RKO (cell line): Measurements from ENCODE around the gene TAX1BP1.
"Not testable (repeated sequence)": the region's sequence is repeated elsewhere in the genome, so short reads cannot be mapped to it uniquely, and the experiment has no call there.

Source experiments
- DNase-seq: peaks from one replicate; pipeline ENCODE4 v3.0.0-alpha.2; 2016; ENCODE audit warnings: low spot score

TAX1BP1 gene

DNA sequence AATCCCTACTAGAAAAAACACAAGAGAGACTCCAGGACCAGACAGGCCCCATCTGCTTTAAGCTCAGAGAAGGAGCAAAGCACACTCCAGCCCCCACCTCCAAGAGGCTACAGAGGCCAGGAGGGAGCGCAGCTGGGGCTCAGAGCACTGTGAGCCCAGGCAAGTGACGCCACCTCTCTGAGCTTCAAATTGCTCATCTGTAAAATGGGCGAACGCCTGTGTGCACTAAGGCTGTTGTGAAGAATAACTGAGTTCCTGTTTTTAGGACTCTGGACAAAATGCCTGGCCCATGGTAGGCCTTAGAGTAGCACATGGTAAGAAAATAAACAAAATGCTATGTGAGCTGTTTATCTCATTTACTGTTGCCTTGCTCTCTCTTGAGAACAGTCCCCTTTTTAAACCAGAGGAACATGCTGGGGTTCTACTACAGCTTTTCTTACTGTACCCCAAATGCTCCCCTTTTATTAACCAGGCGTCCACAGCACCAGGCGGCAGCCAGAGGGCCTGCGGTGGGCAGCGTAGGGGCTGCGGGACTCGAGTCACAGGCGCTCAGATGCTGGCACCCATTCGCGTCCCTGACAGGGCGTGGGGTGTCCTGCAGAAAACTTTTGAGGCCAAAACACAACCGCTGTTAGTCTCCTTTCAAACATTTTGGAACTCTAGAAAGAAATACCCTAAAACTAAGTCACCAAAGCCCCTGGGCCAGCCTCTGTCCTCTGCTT is 103.8 kb downstream of the TAX1BP1 start:
- DNase-seq: no peak

DNA sequence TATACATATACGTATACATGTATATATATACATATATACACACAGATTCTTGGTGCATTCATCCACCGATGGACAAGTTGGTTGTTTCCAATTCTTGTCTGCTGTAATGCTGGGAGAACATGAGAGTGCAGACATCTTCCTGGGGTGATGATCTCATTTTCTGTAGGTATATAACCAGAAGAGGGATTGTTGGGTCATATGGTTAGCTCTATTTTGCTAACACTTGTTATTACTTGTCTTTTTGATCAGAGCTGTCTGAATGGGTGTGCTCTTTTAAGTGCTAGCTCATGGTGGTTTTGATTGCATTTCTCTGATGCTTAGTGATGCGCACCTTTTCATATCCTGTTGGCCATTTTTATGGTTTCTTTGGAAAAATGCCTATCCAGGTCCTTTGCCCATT is 106.4 kb downstream of the TAX1BP1 start:
- peak; percentile 7 for DNase-seq

DNA sequence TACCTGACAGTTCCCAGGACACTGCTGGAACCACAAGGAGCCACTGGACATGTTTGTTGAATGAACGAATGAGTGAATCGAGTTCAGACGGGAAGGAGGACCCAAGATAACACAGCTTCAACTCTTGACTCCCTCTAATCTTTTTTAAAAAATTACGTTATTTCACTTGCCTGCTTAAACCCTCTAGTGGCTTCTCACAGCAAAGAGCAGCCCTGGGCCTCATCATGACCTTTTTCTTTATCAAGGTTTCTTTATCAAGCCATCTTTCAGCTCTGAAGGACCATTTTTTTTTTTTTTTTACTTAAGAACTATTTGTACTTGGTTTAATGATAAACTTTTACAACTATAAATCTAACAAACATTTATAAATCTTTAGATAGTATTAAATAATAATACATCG is 110.6 kb downstream of the TAX1BP1 start:
- DNase-seq: no peak

DNA sequence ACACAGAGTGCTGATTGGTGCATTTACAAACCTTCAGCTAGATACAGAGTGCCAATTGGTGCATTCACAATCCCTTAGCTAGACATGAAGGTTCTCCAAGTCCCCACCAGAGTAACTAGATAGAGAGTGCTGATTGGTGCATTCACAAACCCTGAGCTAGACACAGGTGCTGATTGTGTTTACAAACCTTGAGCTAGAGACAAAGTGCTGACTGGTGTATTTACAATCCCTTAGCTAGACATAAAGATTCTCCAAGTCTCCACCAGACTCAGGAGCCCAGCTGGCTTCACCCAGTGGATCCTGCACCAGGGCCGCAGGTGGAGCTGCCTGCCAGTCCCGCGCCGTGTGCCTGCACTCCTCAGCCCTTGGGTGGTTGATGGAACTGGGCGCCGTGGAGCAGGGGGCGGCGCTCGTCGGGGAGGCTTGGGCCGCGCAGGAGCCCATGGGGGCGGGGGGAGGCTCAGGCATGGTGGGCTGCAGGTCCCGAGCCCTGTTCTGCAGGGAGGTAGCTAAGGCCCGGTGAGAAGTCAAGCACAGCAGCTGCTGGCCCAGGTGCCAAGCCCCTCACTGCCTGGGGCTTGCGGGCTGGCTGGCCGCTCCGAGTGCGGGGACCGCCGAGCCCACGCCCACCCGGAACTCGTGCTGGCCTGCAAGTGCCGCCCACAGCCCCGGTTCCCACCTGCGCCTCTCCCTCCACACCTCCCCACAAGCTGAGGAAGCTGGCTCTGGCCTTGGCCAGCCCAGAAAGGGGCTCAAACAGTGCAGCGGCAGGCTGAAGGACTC is 116.9 kb downstream of the TAX1BP1 start:
- DNase-seq: not testable (repeated sequence)

DNA sequence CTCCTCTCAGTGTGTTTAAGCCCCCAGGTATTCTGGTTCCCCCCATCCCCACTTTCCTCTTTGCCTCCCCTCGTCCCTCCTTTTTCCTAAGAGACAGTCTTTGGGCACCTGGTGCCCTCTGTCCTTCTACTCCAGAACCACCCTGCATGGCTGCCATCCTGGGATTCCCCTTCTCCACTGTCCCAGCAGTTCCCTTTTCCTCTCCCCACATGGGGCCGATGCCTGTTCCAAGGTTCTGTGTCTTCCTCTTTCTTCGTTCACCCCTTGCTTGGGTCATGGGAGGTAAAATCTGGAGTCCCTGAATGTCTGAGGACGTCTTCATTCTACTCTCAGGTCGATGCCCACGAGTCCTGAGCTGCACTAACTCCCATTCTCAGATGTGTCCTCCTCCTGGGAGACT is 120.8 kb downstream of the TAX1BP1 start:
- no peak for DNase-seq

DNA sequence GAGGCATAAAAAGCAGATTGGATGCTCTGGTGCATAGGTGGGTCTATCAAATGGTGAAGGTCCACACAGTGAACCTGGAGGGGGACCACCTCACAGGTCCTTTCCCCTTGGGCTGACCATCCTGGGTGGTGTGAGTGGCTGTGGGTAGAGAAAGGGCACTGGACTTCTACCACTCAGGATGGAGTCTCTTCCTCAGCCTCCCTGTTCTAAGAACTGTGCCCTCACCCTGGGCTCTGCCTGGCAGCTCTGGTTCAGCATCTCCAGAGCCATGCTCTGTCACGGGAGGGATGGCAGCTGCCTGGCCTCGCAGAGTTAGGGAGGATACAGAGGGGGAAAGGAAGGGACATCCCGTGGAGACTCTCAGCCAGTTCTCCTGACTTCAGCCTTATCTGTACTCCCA is 121.8 kb downstream of the TAX1BP1 start:
- no peak for DNase-seq

DNA sequence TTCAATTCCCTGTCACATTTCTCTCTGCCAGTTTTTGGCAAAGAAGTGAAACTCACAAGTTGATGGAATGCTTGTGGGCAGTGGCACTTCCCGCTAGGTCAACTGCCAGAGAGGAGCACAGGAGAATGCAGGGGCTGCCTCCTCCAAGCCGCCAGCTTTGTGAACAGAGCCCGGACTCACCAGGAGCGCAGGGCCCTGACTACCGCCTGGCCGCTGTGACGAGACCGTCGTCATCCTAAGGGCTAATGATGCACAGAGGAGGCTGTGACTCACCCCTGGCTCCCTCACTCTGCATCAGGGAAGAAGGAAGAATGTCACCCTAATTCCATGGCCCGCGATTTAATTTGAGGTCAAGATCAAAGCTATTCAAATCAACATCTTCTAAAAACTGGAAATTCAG is 123.9 kb downstream of the TAX1BP1 start:
- DNase-seq: no peak

DNA sequence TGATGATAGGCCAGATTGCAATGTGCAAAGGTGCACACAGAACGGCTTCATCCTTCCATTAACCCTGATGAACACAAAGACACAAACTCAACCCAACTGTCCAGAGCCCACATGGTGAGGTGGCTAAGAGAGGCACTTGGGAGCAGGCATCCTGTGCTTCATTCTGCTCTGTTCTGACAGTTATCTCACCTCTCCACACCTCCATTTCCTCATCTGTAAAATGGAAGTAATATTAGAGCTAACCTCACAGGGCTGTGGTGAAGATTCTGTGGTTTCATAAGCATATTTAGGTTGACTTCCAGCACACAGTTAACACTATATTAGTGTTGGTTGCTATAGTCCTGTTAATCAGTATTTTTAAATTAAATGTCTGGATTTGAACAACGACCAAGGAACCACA is 126.3 kb downstream of the TAX1BP1 start:
- DNase-seq: no peak

DNA sequence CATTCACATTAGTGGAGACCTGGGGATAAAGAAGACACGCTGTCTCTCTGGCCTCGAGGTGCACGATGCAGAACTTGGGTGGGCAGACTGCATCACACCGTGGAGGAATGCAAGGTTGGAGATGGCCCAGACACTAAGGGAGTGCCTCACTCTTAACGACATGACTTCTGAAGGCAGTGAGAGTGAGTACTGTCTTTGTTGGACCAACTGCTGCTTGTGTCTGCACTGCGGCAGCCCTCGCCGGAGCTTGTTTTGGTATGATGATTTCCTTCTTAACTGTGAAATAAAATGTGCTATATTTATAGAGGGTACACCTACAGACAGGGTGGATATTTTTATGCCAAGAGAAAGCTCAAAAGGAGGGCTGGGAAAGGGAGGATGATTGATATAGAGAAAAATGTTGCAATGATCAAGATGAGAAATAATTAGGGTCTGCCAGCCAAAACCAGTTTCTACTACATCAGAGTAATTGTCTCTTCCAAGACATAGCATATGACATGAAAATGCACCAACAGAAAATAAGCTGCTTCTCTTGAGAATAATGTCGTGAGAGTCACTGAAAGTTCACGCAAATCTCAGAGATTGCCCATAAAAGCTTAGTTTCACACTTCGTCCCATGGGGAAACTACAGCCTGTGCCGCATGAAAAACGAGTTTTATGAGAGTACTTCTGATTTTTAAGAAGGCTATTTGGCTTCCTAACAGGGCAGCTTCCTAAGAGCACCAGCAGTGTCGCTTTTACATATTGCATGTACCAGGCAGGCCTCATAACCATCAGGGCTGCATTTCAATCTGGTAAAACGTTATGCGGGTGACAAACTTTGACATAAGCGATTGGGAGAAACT is 127.1 kb downstream of the TAX1BP1 start:
- DNase-seq: no peak

DNA sequence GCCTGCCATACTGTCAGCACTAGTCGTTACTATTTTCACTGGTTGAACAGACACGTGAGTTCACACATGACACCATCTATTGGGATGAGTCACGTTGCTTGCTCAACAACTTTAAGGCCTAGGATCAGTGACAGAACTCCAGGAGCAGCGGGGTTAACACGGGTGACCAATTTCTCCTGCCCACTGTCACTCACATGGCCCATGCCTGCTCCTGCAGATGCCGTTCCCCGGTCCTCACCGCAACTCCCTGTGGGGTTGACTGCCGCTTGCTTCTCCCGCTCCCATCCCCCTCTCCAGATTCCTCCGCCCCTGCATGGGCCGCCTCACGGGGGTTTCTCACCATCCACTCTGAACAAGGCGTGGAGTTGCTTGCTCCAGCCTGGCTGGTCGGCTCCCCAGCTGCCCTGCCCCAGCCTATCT is 128.2 kb downstream of the TAX1BP1 start:
- peak; percentile 51 for DNase-seq

DNA sequence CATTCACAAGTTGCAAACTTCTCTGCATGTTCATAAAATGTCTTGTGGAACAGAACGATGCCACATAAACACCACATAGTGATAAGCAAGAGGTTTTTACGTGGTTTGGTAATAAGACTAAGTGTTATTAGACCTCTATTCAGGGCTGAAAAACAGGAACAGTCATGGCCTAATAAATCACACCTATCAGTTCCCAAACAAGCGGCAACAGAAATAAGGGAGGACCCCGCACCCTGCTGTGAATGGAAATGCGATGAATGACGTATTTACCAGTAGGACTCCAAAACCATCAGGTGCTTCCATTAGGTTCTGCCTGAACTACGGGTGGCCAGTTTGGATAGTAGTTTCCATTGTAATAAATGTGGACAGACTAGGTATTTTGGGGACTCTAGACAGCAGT is 129.1 kb downstream of the TAX1BP1 start:
- no peak for DNase-seq

DNA sequence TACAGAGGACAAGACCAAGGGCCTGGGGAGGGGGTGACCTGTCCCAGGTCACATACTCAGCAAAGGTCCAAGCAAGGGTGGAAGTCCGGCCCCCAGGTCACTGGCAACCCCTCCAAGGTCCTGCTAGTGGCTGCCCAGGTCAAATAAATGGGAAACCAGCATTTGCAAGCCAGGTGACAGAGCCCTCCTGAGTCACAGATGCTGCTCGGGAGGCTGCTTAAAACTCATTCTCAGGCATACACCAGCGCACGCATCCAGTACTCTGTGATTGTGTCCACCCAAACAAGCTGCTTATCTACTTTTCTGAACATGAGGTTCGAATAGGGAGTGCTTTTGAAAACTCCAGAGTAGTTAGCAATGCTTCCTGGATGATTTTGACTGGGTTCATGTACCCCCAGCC is 130.6 kb downstream of the TAX1BP1 start:
- no peak for DNase-seq

DNA sequence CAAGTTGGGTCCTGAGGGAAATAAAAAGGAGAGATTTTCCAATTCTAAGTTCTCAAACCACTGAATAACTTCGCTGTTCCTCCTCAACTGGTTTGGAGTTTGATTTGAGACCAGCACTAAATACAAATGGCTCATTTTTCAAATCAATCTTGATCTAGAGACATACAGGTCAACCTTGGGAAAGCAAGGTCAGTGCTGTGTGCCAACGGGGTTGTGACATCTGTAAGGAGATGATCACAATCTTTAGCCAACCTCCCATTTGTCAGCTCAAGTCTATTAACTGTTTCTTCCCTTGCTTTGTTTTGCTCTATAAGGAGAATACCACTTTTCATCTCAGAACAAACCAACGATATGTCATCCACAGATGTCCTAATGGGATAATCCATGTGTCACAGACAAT is 131.1 kb downstream of the TAX1BP1 start:
- DNase-seq: no peak

DNA sequence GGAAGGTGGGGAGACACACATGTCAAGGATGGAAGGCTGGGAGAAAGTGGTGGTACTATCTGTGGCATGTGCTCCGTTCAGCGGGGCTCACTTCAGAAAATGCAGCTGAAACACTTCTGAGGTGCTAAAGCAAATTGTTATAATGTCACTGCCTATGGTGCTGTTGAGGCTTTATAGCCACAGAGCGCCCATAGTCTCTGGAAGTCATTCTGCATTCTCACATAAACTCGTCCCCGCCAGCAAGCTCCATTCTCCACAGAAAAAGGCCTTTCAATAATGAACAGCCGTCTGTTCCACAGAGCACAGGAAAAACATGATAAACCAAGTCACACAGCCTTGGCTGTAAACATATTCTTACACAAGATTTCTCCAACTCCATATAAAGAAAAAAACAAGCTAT is 131.9 kb downstream of the TAX1BP1 start:
- DNase-seq: no peak

DNA sequence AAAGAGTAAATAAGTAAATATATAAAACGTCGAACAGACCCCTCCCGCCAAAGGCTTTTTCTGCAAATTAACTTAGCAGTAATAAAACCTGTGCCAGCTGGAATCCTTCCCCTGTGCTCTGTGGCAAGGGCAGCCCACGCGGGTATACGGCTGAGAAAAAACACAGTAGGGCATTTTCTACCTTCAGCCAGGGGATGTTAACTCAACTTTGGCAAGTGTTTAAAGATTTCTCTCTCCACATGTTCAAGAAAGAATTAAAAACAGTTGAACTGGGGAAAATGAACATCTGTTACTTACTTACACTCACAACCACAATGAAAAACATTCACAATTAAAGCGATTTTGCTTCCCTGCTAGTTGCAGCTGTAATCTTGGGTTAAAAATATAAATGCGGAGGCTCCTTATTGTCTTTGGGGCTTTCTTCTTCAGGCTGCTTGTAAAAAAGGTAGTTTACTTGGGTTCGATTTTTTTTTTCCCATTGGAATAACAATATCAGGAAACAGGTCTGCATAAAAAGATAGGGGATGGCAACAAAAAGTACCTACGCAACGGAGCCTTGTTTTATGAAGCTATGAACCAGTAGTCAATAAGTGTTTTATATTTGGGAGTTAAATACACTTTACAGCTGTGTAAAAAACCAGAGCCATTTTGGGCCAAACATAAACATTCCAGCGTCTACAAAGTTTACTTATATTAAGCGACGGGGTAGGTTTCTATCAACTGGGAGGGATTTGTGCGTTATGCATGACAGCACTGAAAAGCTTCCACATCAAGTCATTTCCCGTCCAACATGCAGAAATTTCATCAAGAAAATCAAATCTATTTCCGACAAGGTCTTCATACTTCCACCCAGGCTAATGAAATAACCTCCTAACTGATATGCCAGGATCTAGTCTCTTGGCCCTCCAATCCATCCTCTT is 132.7 kb downstream of the TAX1BP1 start:
- no peak for DNase-seq

DNA sequence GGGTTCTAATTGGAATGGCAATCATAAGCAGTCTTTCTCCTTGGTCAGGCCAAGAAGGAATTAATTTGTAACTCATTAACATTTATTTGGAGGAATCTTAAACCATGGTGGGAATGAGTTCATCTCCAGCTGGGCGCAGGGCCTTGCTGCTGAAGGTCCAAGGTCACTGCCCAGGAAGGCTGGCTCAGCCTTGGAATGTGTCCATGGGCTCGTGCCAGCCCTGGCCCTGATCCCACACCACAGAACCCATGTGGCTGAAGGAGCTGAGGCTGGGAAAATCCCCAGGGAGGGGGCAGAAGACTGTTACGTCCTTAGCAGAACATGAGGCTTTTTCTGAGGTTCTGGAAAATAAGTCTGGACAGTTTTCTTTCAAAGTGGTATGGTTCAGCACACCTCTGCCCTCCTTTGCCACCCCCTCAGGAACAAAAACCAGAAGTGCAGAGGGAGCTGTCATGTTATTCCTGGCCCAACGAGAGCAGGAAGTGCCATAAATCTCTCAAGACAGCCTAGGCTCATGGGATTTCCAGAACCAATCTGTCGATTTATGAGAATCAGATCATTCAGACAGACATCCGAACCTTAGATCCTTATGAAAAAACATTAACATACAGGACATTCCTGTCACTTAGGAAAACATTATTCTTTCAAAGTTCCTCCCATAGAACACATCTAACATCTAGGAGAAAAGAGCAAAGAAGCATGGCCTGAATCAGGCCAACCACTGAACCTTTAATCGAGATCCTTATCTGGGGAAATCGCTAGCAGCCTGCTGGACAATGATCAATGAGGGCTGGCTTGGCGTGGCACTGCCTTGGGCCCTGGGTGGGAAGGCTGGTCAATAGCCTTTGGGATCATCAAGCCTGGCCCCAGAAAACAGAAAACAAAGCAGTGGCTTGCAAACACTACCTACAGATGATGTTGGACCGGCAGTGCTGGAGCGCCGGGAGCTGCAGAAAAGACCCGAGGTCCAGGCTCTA is 134.3 kb downstream of the TAX1BP1 start:
- DNase-seq: no peak

DNA sequence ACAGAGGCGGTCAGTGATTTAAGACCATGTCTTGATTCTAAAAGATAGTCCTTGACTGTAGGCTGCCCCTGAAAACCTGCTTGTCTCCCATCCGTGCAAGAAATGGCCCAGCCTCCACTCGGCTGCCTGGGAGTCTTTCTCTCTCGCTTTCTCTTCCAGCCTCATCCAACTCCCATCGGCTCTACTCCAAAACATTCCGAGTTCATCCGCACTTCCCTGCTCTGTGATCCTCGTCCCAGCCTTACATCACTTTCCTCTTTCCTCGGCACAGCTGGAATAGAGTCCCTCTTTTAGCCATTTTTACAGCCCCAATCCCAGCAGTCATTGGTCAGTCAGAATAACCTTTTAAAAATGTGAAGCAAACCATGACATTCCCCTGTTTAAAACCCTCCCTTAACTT is 135.1 kb downstream of the TAX1BP1 start:
- DNase-seq: no peak

DNA sequence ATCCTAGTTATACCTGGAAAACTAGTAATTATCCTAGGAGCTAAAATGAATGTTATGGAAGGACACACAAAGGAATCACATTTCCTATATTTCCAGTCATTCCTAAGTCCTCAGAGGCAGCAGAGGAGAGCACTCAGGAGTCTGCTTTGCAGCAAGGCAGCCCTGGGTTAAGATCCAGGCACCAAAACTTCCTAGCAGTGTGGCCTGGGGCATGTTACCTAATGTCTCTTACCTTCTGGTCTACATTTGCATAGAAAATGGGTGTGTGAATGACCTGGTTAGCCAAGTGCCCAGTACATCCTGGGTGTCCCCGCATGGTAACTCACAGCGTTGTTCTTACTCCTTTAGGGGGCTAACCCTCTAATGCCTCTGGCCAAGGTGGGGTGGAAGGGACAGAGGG is 135.9 kb downstream of the TAX1BP1 start:
- no peak for DNase-seq

DNA sequence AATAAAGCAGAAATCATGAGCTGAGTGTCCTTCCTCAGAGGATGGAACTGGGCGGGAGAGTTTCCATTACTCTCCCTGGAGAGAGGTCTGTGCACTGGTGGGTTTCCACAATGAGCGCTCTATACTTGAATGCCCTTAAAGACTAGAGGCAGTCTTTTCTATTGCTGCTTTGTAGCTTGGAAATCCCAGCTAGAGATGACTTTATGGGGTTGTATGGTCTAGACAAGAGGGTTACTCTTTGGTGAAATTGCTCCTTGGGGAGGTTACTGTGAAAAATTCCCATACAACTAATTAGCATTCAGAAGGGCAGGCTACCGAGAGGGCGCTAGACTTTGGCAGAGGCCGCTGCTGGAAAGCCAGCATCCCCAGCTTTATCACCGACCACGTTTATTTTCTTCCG is 136.8 kb downstream of the TAX1BP1 start:
- no peak for DNase-seq
